BJ (cell line): ENCODE results near the gene BEST4. TPM values are rescaled to one million over a fixed set of nuclear protein-coding genes. Genes with fewer than 3 reads are reported as not detected.

Experiments
- CTCF ChIA-PET: fragments of 350-600 bp; formaldehyde crosslinking; extraction: SDS; loops from one replicate; lab custom pipeline; 2021; ENCODE audit warnings: antibody characterized with exemption, inconsistent platforms; lab: Yijun Ruan, JAX
- POLR2A ChIA-PET: fragments of 300-600 bp; sonication (Branson Sonifier 250); formaldehyde crosslinking; extraction: SDS; loops from one replicate; lab custom pipeline; 2021; ENCODE audit warnings: antibody characterized with exemption; lab: Charles Lee
- DNase-seq: peaks from one replicate; pipeline ENCODE4 v3.0.0-alpha.2; 2011; ENCODE audit warnings: low read depth
- H3K27me3 ChIP-seq: 2 replicates; pipeline ENCODE4 v1.6.0; 2011; ENCODE audit warnings: low read length; ENCODE audit not compliant: control insufficient read depth, insufficient read depth
- H3K36me3 ChIP-seq: 2 replicates; pipeline ENCODE4 v1.5.1; 2011; ENCODE audit warnings: low read length; ENCODE audit not compliant: control insufficient read depth, insufficient read depth
- H3K4me3 ChIP-seq: 2 replicates; pipeline ENCODE4 v1.5.1; 2011; ENCODE audit warnings: low read depth, mild to moderate bottlenecking, control low read depth, low read length
- CTCF ChIP-seq: IDR thresholded peaks from 2 replicates; pipeline ENCODE4 v1.5.1; 2011; ENCODE audit warnings: low read depth, mild to moderate bottlenecking, control low read depth, inconsistent platforms, low read length, moderate library complexity; ENCODE audit not compliant: insufficient read depth
- polyA minus RNA-seq: library from RNA; depleted of rRNA, polyadenylated mRNA; stranded (reverse); fragments of >200 nt; gene quantifications from 2 replicates; pipeline ENCODE4 v1.2.3, GENCODE V29; 2011; rRNA and poly(A)+ RNA removed
- polyA plus RNA-seq: library from polyadenylated mRNA; depleted of rRNA; stranded (reverse); fragments of >200 nt; gene quantifications from 2 replicates; pipeline ENCODE4 v1.2.3, GENCODE V29; 2011; rRNA removed

BEST4 gene
- polyA plus RNA-seq (0.16 and 0.22 TPM in 2 replicates), polyA minus RNA-seq (not detected in 2 replicates)

GRCh38 chr1:44788120-44788860, at the start of gene BEST4:
BEST4 (minus strand) TSS chr1:44788170; CDS start chr1:44787705, 465 bp downstream.
- no peak for DNase-seq
- ChIA-PET POLR2A (interaction anchor here (0.6 kb wide), 1 partner anchor 130 kb away, joined by 3 read pairs; no protein-coding TSS in a partner anchor), CTCF (interaction anchor here (1.0 to 3.2 kb wide), 3 partner anchors 12 to 224 kb away, joined by 5 to 11 read pairs (median 5); partner anchors contain the start of genes BTBD19, PLK3 and UROD)
- H3K27me3 ChIP-seq: peaks cover 1% of the 10 kb centered on the region; the same call in 1 of the 2 replicates
- no peak for TF ChIP-seq CTCF
- no peak within 1 kb of the TSS for H3K4me3 ChIP-seq
- no peaks in the 10 kb centered on the region for H3K36me3 ChIP-seq

GRCh38 chr1:44835738-44836675, 48.0 kb upstream of the BEST4 start:
- no peak overlapping the region for H3K4me3 ChIP-seq
- H3K27me3 ChIP-seq: no peaks in the 10 kb centered on the region
- H3K36me3 ChIP-seq: no peaks in the 10 kb centered on the region
- ChIA-PET CTCF (interaction anchor here (0.8 to 4.6 kb wide), 18 partner anchors 10 to 179 kb away, joined by 3 to 23 read pairs (median 4); partner anchors contain the start of genes EIF2B3, HECTD3, PLK3 and RNU5D-1), POLR2A (no interaction called here)
- DNase-seq: no peak
- TF ChIP-seq CTCF: peak; percentile 91

DNA sequence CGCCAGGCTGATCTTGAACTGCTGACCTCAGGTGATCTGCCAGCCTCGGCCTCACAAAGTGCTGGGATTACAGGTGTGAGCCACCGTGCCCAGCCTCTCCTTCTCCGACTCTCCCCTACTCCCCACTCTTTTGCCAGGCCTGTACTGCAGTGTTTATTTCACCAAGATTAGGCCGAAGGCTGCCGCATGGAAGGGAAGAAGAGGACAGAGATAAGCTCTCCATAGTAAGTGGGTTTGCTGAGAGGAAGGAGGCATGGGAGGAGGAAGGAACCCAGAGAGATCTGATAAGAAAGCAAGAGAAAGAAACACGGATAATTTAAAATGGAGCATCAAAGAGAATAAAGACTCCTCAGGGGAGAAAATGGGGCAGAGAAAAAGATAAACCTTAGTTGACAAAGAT, 46.4 kb upstream of the BEST4 start:
- POLR2A ChIA-PET: no interaction called here
- H3K4me3 ChIP-seq: no peak overlapping the region
- TF ChIP-seq CTCF: no peak
- no peak for DNase-seq
- H3K27me3 ChIP-seq: no peaks in the 10 kb centered on the region
- H3K36me3 ChIP-seq: no peaks in the 10 kb centered on the region
- CTCF ChIA-PET: interaction anchor here (0.6 to 4.6 kb wide), 8 partner anchors 8 to 185 kb away, joined by 3 to 23 read pairs (median 4); partner anchors contain the start of genes HECTD3, PLK3 and UROD

- TF ChIP-seq CTCF: no peak
- no peak for DNase-seq
- Histone ChIP-seq H3K4me3 (no peak overlapping the region), H3K36me3 (no peaks in the 10 kb centered on the region), H3K27me3 (no peaks in the 10 kb centered on the region)
- ChIA-PET POLR2A (no interaction called here), CTCF (interaction anchor here (0.8 to 3.4 kb wide), 3 partner anchors 10 to 182 kb away, joined by 3 to 13 read pairs (median 10); partner anchors contain the start of gene PTCH2)
These were observed 44.2 kb upstream of the BEST4 start for GRCh38 chr1:44832056-44832705.
